ENCODE results near the gene INHBC. TPM values are rescaled to one million over a fixed set of nuclear protein-coding genes. Genes with fewer than 3 reads are reported as not detected.
"Not testable (repeated sequence)": the region's sequence is repeated elsewhere in the genome, so short reads cannot be mapped to it uniquely, and the experiment has no call there.

The INHBC gene
- polyA plus RNA-seq, 10 donors, result 0.12 to 0.42 (median 0.20) TPM; not detected in 2

DNA sequence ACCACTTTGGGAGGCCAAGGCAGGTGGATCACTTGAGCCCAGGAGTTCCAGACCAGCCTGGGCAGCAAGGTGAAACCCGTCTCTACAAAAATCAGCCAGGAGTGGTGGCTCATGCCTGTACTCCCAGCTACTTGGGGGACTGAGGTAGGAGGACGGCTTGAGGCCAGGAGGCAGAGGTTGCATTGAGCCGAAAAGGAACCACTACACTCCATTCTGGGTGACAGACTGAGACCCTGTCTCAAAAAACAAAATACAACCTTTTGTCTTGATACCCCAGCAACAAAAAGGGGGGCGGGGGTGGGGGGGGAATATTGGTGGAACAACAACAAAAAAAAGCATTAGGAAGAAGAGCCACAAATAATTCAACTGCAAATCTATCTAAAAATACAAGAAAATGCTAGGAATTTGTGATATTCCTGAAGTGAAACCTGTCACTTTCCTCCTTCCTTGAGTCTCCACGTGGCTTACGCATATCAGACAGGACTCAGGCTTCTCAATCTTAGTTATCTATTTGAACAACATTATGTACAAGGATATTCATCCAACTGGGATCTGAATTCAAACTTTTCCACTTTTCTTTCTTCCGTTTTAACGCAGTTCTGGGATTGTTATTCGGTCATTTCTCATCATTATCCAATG, 5.0 kb upstream of the INHBC start:
- peak; percentile 23 to 27 (median 23) for DNase-seq

DNA sequence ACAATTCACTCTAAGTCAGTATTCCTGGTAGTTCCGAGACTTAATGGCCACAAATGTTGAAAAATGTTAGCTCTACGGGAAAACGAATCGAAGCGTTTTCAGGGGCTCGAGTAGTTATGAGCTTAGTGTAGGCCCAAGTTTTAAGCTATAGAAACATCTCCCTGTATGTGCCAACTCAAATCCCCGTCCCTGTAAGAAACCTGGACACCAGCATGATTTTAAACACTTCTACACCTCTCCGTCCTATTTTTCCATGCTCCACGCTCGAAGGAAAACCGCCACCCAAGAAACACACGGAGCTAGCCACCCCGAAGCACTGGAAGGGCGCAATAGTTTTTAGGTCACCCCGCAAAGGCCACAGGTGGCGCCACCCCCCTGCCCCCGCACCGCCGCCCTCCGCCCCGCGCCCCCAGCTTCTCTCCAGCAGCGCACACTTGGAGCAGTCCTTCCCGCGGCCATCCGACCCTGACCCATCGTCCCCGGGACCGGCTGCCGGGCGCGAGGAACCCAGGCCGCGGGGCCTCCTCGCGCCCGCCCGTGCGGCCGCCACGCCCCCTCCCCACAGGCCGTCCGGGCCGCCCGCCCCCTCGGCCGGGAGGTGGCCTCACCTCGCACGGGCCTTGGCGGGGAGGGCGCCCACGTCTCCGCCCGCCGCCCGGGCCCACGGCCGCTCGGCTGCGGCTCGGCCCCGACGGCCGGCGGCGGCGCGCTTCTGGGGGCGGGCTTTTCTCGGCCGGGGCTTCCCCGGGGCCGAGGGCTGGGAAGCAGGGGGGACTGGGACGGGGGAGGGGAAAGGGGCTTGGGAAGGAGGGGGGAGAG, 4.3 kb upstream of the INHBC start:
- peak in 2 of 3 donors; percentile 32 to 81 for DNase-seq

DNA sequence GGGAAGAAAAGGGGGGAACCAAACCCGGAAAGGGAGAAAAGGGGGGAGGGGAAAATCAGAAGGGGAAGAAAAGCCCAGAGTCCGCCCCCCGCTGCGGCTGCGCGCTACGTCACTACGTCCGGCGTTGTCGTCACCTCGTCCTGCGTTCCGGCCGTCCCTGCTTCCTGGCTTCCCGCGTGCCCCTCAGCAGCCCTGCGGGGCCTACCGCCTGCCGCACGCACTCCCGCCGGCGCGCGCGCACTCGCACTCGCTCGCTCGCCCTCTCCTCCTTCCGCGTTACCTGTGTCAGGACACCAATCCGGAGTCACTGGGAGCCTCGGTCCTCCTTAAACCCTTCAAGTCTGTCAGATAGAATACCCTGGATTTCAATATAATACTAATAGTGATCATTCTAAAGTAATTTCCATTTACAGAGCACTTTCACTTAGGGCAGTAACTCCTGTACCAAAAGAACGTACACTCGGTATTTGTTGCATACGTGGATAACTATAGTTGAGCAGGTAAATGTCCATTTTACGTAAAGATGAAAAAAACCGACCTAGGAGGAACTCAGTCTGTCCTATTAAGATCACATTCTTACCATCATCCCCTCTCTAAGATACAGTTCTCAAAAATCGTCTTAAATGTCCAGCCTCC, 3.5 kb upstream of the INHBC start, which contains the start of gene R3HDM2:
R3HDM2 (minus strand) TSS at position 113 of the 636 bp plus-strand sequence. CDS start 120,615 bp downstream, outside the sequence.
- DNase-seq, result peak; percentile 93 to 98 (median 97)

DNA sequence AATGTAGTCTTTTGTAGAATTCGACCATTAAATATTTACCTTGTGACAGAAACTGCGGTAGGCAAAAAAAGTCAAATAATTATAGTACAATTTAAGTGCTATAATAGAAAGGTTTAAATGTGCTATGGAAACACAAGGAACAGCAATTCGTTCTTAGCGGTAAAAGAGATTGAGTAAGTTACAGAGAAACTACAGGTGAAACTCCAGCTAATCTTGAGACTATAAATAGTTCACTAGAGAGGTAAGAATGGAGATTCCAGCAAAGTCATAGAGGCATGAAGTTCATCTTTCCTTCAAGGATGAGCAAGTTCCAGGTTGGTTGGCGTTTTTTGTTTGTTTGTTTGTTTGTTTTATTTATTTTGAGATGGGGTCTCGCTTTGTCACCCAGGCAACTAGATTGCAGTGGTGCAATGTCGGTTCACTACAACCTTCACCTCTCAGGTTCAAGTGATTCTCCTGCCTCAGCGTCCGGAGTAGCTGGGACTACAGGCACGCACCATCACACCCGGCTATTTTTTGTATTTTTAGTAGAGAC, 2.9 kb upstream of the INHBC start:
- DNase-seq, result no peak

DNA sequence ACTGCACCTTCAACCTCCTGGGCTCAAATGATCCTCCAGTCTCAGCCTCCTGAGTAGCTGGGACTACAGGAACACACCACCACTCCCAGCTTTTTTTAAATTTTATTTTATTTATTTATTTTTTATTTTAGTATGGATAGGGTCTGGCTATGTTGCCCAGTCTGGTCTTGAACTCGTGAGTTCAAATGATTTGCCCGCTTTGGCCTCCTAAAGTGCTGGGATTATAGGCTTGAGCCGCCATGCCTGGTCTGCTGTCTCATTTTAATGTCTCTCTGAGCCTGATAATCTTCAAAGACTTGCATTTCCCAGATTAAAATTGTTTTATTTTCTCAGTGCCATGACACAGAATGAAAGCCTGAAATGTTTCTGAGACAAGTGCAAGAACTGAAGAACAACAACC, 1.2 kb upstream of the INHBC start:
- DNase-seq, result no peak

DNA sequence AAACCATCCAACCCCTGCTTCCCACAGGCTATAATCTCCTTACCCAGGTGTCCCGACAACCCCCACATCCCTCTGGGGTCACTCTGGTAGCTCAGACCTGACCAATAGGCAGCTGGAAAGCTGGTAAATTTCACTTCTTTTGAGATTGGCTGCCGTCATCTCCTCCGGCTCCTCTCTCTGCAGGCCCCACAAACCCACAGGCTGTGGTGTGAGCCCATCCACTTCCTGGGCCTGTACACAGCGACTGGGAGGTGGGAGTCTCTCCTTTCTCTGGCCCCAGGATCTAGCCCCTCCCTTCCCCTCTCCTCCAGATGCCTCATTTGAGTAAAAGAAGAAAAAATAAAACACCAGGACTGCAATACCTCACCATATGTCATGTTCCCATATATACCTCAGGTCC, 709 bp downstream of the INHBC start:
- DNase-seq, result peak in 1 of 3 donors; percentile 37

DNA sequence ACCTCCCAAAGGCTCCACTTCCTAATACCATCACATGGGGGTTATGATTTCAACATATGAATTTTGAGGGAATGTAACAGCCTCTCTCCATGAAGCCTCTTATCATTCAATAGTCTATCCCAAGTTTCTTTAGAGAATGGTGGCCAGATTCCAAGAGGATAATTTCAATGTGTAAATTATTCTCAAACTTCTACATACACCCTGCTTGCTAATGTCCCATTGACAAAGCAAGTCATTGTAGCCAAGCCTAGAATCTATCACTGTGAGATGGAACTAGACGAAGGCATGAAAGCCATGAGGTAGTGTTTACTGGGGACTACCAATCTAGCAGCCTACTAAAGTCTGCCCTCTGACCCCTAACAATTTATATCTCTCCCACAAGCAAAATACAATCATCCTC, 3.8 kb downstream of the INHBC start:
- no peak for DNase-seq

DNA sequence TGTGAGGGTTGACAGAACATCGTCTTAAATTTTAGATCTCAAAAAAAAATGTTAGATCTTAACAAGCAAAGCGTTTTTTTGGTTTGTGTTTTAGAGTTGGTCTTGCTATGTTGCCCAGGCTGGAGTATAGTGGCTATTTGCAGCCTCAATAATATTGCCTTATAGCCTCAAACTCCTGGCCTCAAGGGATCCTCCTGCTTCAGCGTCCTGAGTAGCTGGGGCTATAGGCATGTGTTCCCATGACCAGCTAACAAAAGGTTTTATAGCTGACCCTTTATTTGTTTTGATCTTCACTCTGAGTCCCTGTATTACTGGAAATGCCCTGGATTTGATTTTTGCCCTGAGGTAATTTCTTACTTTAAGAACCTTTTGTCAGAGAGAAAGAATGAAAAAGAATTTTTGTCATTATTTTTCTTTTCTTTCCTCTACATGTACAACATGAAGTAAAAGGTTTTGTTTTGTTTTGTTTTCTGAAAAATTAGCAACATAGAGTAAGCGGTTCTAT, 5.2 kb downstream of the INHBC start:
- DNase-seq, result no peak

DNA sequence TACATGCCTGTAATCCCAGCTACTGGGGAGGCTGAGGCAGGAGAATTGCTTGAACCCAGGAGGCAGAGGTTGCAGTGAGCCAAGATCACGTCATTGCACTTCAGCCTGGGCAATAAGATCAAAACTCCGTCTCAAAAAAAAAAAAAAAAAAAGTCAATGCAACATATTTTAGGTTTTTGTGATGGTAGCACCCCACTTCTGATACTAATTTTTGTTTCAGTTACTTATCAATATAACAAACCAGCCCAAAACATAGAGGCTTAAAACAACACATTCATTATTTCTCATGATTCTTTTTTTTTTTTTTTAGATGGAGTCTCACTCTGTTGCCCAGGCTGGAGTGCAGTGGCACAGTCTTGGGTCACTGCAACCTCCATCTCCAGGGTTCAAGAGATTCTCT, 6.8 kb downstream of the INHBC start:
- DNase-seq, result not testable (repeated sequence)

DNA sequence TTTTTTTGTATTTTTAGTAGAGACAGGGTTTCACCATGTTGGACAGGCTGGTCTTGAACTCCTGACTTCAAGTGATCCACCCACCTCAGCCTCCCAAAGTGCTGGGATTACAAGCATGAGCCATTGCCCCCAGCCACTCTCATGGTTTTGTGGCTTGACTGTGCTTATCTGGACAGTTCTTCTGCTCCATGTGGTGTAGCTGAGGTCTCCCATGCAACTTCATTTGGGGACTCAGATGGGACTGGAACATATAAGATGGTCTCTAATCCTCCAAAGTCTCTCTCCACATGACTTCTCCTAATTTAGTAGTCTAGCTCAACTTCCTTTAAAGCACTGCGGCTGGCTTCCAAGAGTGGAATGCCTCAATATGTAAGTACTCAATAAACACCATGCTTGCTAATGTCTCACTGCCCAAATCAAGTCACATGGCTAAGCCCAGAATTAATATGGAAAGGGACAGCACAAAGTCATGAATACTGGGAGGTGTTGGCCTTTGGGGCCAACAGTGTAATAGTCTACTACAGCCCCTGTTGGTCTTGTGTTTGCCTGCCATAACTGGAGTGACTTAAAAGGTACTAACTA, 7.4 kb downstream of the INHBC start:
- DNase-seq, result no peak

DNA sequence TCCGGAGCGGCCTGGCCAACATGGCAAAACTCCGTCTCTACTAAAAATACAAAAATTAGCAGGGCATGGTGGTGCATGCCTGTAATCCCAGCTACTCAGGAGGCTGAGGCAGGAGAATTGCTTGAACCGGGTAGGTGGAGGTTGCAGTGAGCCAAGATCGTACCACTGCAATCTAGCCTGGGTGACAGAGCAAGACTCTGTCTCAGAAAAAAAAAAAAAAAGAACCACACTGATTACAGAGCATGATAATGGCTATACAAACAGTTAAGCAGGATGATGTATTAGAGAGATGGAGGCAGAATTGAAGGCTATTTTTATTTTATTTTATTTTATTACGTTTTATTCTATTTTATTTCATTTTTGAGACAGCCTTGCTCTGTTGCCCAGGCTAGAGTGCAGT, 9.8 kb downstream of the INHBC start:
- DNase-seq, result not testable (repeated sequence)

DNA sequence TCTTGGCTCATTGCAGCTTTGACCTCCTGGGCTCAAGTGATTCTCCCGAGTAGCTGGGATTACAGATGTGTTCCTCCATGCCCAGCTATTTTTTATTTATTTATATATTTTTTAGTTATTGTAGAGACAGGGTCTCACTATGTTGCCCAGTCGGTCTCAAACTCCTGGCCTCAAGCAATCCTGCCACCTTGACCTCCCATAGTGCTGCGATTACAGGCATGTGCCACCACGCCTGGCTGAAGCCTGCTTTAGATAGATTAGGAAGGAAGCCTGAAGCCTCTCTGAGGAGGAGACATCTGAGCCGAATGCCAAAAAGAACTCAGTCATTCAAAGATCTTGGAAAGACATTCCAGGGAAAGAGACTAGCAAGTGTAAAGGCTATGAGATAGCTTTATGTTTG, 10.2 kb downstream of the INHBC start:
- no peak for DNase-seq

DNA sequence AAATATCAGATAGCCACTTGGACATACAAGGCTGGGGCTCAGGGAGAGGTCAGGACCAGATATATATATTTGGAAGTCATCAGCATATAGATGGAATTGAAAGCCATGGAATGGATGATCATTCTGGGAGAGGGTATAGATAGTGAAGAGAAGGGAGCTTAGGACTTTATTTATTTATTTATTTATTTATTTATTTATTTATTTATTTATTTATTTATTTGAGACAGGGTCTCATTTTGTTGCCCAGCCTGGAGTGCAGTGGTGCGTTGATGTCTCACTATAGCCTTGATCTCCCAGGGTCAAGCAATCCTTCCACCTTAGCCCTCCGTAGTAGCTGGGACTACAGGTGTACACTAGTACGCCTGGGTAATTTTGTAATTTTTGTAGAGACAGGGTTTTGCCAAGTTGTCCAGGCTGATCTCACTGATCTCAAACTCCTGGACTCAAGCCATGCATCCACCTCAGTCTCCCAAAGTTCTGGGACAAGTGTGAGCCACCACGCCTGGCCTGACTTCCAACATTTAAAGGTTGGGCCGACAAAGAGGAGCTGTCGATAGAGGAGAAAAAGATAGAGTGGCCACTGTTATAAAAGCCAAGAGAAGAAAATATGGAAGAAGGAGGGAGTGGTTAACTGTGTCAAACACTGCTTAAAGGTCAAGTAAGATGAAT, 11.8 kb downstream of the INHBC start:
- no peak for DNase-seq

DNA sequence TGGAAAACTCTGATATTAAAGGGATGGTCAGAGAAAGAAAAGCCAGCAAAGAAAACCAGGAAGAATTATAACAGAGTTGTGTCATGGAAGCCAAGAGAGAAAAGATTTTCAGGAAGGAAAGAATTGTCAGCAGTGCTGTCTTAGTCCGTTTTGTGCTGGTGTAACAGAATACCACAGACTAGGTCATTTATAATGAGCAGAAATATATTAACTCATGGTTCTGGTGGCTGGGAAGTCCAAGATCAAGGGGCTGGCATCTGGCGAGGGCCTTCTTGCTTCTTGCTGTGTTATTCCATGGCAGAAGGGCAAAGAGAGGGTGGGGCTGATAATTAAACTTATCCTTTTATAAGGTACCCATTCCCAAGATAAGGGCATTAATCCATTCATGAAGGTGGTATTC, 14.1 kb downstream of the INHBC start:
- no peak for DNase-seq

DNA sequence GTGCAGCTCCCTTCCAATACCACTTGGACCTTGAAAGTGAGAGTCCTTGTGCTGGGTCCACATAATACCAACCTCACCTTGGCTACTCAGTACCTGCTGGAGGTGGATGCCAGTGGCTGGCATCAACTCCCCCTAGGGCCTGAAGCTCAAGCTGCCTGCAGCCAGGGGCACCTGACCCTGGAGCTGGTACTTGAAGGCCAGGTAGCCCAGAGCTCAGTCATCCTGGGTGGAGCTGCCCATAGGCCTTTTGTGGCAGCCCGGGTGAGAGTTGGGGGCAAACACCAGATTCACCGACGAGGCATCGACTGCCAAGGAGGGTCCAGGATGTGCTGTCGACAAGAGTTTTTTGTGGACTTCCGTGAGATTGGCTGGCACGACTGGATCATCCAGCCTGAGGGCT, 14.8 kb downstream of the INHBC start:
- no peak for DNase-seq

DNA sequence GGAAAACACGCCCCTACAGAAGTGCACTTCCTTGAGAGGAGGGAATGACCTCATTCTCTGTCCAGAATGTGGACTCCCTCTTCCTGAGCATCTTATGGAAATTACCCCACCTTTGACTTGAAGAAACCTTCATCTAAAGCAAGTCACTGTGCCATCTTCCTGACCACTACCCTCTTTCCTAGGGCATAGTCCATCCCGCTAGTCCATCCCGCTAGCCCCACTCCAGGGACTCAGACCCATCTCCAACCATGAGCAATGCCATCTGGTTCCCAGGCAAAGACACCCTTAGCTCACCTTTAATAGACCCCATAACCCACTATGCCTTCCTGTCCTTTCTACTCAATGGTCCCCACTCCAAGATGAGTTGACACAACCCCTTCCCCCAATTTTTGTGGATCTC, 15.5 kb downstream of the INHBC start:
- no peak for DNase-seq

DNA sequence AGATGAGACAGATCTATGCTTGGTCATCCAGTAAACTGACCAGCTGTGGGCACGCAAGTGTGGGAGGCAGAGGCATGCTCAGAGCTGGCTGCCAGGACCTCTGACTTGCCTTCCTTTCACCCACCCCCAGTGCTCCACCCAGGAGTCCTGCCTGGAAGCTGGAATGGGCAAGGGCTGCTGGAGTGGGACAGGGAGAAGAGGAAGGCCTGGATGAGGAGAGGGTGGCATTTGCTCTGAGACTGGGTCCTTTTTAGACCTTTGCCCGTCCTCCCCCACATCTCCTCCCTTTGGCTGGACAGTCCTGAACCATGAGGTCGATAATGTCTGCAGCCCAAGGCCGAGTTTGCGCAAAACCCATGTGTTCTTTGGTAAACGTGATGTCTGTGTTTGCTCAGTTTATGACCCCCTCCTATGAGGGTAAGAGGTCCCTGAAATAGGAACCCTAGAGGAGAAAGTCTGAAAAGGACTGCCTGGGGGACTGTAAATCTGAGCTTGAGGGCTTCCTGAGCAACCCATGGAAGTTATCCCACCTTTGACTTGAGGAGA, 16.7 kb downstream of the INHBC start:
- no peak for DNase-seq

DNA sequence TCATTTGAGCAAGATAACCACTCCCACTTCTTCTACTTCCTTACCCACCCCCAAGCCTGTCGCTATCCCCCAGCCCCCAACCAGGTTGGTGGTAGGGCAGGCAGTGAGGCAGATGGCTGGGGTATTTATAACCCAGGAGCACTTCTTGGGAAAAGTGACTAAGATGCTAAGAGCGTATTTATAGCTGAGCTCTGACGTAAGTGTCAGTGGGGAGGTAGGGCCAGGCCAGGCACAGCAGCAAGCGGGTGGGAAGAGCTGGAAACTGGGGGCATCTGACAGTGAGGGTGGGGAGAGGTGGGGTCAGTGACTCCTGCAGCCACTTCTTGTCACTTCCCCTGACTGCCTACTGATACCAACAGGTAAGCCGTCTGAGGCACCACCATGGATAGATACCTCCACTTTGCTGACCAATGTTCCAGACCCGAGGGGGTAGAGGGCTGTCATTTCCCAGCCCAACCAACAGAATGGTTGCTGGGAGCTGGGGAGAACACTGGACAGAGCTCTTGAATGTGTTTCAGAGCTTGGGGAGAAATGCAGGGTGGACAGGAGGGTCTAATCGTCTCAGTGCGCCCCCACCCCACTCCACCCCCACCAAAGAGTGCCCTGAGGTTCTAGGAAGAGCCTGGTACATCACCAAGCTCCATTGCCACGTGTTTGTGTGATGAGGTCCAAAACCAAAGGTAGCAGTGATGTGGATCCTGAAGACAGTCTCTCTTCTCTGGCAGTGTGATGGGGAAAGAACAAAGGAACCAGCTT, 17.8 kb downstream of the INHBC start:
- DNase-seq, result peak; percentile 59 to 92 (median 69)

DNA sequence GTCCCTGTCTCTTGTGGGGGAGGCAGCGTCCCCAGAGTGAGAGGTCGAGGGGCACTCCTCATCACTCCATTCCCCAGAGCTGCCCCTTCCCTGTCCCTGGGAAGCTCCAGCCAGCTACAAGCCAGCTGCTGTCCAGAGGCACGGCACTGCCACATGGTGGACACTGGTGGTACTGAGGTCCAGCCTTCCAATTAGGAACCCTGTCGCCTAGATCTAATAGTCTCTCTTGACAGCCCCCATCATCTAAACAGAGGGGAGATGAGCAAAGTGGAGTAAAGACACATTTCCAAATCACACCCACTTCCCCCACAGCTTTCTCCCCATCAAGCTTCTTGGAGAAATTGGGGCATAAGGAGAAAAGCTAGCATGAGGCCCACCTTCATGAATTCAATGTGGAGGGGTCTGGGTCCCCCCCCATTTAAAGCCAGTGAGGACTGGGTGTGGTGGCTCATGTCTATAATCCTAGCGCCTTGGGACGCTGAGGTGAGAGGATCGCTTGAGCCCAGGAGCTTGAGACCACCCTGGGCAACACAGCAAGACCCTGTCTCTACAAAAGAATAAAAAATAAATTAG, 18.4 kb downstream of the INHBC start:
- peak; percentile 73 to 84 (median 77) for DNase-seq

DNA sequence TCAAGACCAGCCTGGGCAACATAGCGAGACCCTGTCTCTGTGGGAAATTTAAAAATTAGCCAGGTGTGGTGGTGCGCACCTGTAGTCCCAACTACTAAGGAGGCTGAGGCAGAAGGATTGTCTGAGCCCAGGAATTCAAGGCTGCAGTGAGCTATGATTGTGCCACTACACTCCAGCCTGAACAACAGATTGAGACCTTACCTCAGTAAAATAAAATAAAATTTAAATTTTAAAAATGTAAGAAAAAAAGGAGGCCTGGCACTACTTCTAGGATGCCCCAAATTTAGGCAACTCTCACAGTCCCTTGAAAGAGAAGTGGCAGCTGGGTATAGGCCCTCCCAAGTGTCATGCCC, 19.6 kb downstream of the INHBC start:
- DNase-seq, result no peak
